ENCODE results near the gene RAB24. TPM values are rescaled to one million over a fixed set of nuclear protein-coding genes. Genes with fewer than 3 reads are reported as not detected.

Gene RAB24
- total RNA-seq, 4 donors from 2014 or later = 8.2 to 62.0 (median 19.3) TPM

GRCh38 chr5:177253252-177253651 lies 50.3 kb downstream of the RAB24 start:
- TF ChIP-seq CTCF (IDR thresholded peaks at IDR 0.05) = no peak
- TF ChIP-seq POLR2A (IDR thresholded peaks at IDR 0.05) = no peak
- no peaks in the 10 kb centered on the region for H3K9me3 ChIP-seq
- no peak for DNase-seq
- H3K4me3 ChIP-seq = no peak overlapping the region
- intact Hi-C loops (cut with DNase I; ENCODE audit: low total_unique reads) = no loop called here
- no peaks in the 10 kb centered on the region for H3K27me3 ChIP-seq
- H3K36me3 ChIP-seq = no peaks in the 10 kb centered on the region
- no peak overlapping the region for H3K27ac ChIP-seq
- no peaks in the 10 kb centered on the region for H3K4me1 ChIP-seq

Other genes starting within 250 kb of the RAB24 start
- 10 to 100 TPM in 1 of 4 donors, 1 to 10 TPM in 1, under 1 TPM in 2; under 0.01 to 18.8 (median 1.5) TPM for gene FGFR4, start 216.8 kb downstream of the RAB24 start, total RNA-seq
- 100 to 1,000 TPM in 2 of 4 donors, 10 to 100 TPM in 2; 24.1 to 132 (median 64.6) TPM for gene NSD1, start 169.9 kb downstream of the RAB24 start, total RNA-seq
- 10 to 100 TPM; 25.4 to 73.1 (median 49.0) TPM for gene PRELID1, start 80 bp upstream of the RAB24 start, total RNA-seq
- 10 to 100 TPM in 1 of 4 donors, 1 to 10 TPM in 2, under 1 TPM in 1; 0.51 to 29.0 (median 6.8) TPM for gene MXD3, start 8.2 kb upstream of the RAB24 start, total RNA-seq
- 100 to 1,000 TPM in 3 of 4 donors, 10 to 100 TPM in 1; 83.2 to 210 (median 170) TPM for gene LMAN2, start 47.9 kb upstream of the RAB24 start, total RNA-seq
- gene RGS14, start 54.2 kb upstream of the RAB24 start, total RNA-seq = 10 to 100 TPM in 3 of 4 donors, 1 to 10 TPM in 1; 1.5 to 25.6 (median 13.6) TPM
- not detected for gene SLC34A1, start 80.7 kb upstream of the RAB24 start, total RNA-seq
- gene PFN3, start 96.9 kb upstream of the RAB24 start, total RNA-seq = not detected
- gene F12, start 105.8 kb upstream of the RAB24 start, total RNA-seq = 1 to 10 TPM in 1 of 4 donors, not detected in 3; 7.6 TPM
- gene GRK6, start 123.0 kb upstream of the RAB24 start, total RNA-seq = 10 to 100 TPM; 16.4 to 29.8 (median 20.9) TPM
- 1 to 10 TPM in 2 of 4 donors, not detected in 2; 1.9 to 3.0 TPM for gene PRR7, start 143.1 kb upstream of the RAB24 start, total RNA-seq
- gene DBN1, start 169.9 kb upstream of the RAB24 start, total RNA-seq = 100 to 1,000 TPM in 2 of 4 donors, 10 to 100 TPM in 2; 30.6 to 107 (median 82.7) TPM
- gene PDLIM7, start 193.9 kb upstream of the RAB24 start, total RNA-seq = 100 to 1,000 TPM; 102 to 543 (median 193) TPM
- 10 to 100 TPM in 1 of 4 donors, 1 to 10 TPM in 3; 3.6 to 20.0 (median 7.1) TPM for gene DOK3, start 206.1 kb upstream of the RAB24 start, total RNA-seq
- gene DDX41, start 213.2 kb upstream of the RAB24 start, total RNA-seq = 100 to 1,000 TPM in 2 of 4 donors, 10 to 100 TPM in 2; 61.0 to 146 (median 95.6) TPM